Spleen (tissue), 11 donors: ENCODE measurements around the gene DUSP15. TPM values are rescaled to one million over a fixed set of nuclear protein-coding genes. Genes with fewer than 3 reads are reported as not detected.

Source experiments
- DNase-seq: peaks from one replicate; pipeline ENCODE4 v3.0.0-alpha.2; 2020
- H3K27ac ChIP-seq, 8 donors: fragments of 200-600 bp; sonication (generic) in 7 of 8; 1 replicate in 4 of 8; 2 replicates in 4 of 8; pipeline versions ENCODE4 v1.5.0 to v1.8.0; 2016 to 2021; ENCODE audit warnings: inconsistent platforms in 4 of 8, mild to moderate bottlenecking in 4 of 8, moderate library complexity in 1 of 8
- H3K27me3 ChIP-seq, 7 donors: fragments of 200-600 bp; sonication (generic) in 6 of 7; replicated peaks in 1 of 7; 1 replicate in 4 of 7; 2 replicates in 3 of 7; pipeline versions ENCODE4 v1.5.0 to v1.8.0; 2016 to 2021; ENCODE audit warnings: inconsistent platforms in 3 of 7, mild to moderate bottlenecking in 1 of 7
- H3K36me3 ChIP-seq, 6 donors: fragments of 200-600 bp; sonication (generic) in 5 of 6; 1 replicate in 4 of 6; 2 replicates in 2 of 6; pipeline versions ENCODE4 v1.5.0 to v1.8.0; 2016 to 2021; ENCODE audit warnings: inconsistent platforms in 2 of 6
- H3K4me1 ChIP-seq, 6 donors: fragments of 200-600 bp; sonication (generic) in 5 of 6; 1 replicate in 3 of 6; 2 replicates in 3 of 6; pipeline versions ENCODE4 v1.5.0 to v1.8.0; 2016 to 2021; ENCODE audit warnings: inconsistent platforms in 3 of 6
- H3K4me3 ChIP-seq, 8 donors: fragments of 200-600 bp; sonication (generic) in 7 of 8; 1 replicate in 4 of 8; 2 replicates in 4 of 8; pipeline versions ENCODE4 v1.5.0 to v1.8.0; 2016 to 2021; ENCODE audit warnings: inconsistent platforms in 4 of 8, mild to moderate bottlenecking in 4 of 8, moderate library complexity in 2 of 8
- H3K9me3 ChIP-seq, 8 donors: fragments of 200-600 bp; sonication (generic) in 7 of 8; 1 replicate in 4 of 8; 2 replicates in 4 of 8; pipeline versions ENCODE4 v1.5.0 to v1.8.0; 2016 to 2021; ENCODE audit warnings: inconsistent platforms in 4 of 8
- CTCF ChIP-seq, 11 experiments: fragments of 200-600 bp in 7 of 11; fragments of 450-650 bp in 4 of 11; sonication (generic) in 4 of 11; IDR thresholded peaks in 8 of 11; conservative IDR thresholded peaks in 3 of 11; 1 replicate in 7 of 11; 2 replicates in 4 of 11; pipeline versions ENCODE4 v1.4.0 to v1.8.0; 2016 to 2021; ENCODE audit warnings: antibody characterized with exemption in 11 of 11, inconsistent platforms in 4 of 11, mild to moderate bottlenecking in 1 of 11
- POLR2A ChIP-seq, 3 donors: fragments of 450-650 bp; IDR thresholded peaks; one replicate each; pipeline ENCODE4 v1.5.1; 2017; ENCODE audit warnings: antibody characterized with exemption in 3 of 3, mild to moderate bottlenecking in 1 of 3
- POLR2AphosphoS5 ChIP-seq, 3 donors: sonication (generic); formaldehyde crosslinking; IDR thresholded peaks; one replicate each; pipeline ENCODE4 v1.5.1; 2017; ENCODE audit warnings: antibody characterized with exemption in 3 of 3
- WGBS, 5 donors: extraction: QIAGEN DNeasy Blood & Tissue Kit in 3 of 5; methylation state at CpG; one replicate each; pipeline versions ENCODE4 v1.1.5 to v1.1.7; 2013 to 2018; 5-methylcytosine and 5-hydroxymethylcytosine counted together
- intact Hi-C: fragments of 100-400 bp; cut with DNase I; formaldehyde crosslinking; loops from one replicate; pipeline ENCODE4 v1.15.0; 2023; ENCODE audit warnings: low total_unique reads
- polyA plus RNA-seq, 3 donors: library from polyadenylated mRNA; stranded (reverse); fragments of 200-250 nt; gene quantifications; one replicate each; pipeline ENCODE4 v1.2.1, GENCODE V29; 2013
- total RNA-seq, 7 donors: library from RNA; depleted of rRNA in 3 of 7; stranded (reverse); fragments of >200 nt in 3 of 7; fragmentation: NEBNext Ultra II Directional in 4 of 7; extraction: Animal tissue kit (Norgen Biotek cat#: 25700) in 4 of 7; gene quantifications; one replicate each; pipeline versions ENCODE4 v1.1.0 to v1.2.1, GENCODE V29; 2016 to 2021
- donor health status: healthy with polysubstance abuse.
- donor health status: DM: no; HTN: no; CAD: no; lungs with moderate emphysema.
- donor health status: DM: no; HTN: no; CAD: no.
- donor health status: Bipolar disorder and iron deficiency.
- donor health status: healthy.
- donor health status: DM: no; HTN: no; CAD: no.
- donor health status: DM: yes; HTN: yes; CAD: no.

Gene DUSP15
- total and polyA plus RNA-seq, 10 donors, result 0.69 to 7.3 (median 2.3) TPM

GRCh38 chr20:31822421-31823330, 47.7 kb downstream of the DUSP15 start:
- H3K4me3 ChIP-seq, result peak overlapping the region in 1 of 8 donors; percentile 46
- H3K4me1 ChIP-seq, result peaks cover 3 to 25% (median 11%) of the 10 kb centered on the region in 6 donors
- H3K9me3 ChIP-seq, result no peaks in the 10 kb centered on the region
- peak overlapping the region in 1 of 8 donors; percentile 48 for H3K27ac ChIP-seq
- intact Hi-C loops, result no loop called here
- WGBS, 5 donors, result 5 to 10% (median 6%) methylated on average over 23 to 29 of the region's 29 CpGs
- no peaks in the 10 kb centered on the region for H3K36me3 ChIP-seq
- peak; percentile 94 for DNase-seq
- TF ChIP-seq CTCF (IDR thresholded peaks at IDR 0.05 in 8 of 11, conservative IDR thresholded peaks at IDR 0.05 in 3 of 11), result peak; percentile 95 to 100 (median 99)
- TF ChIP-seq POLR2A (IDR thresholded peaks at IDR 0.05), result no peak
- peak in 2 of 3 donors; percentile 53 to 63 for TF ChIP-seq POLR2AphosphoS5 (IDR thresholded peaks at IDR 0.05)
- H3K27me3 ChIP-seq, result peaks cover 0 to 6% (median 0%) of the 10 kb centered on the region in 7 donors

DNA sequence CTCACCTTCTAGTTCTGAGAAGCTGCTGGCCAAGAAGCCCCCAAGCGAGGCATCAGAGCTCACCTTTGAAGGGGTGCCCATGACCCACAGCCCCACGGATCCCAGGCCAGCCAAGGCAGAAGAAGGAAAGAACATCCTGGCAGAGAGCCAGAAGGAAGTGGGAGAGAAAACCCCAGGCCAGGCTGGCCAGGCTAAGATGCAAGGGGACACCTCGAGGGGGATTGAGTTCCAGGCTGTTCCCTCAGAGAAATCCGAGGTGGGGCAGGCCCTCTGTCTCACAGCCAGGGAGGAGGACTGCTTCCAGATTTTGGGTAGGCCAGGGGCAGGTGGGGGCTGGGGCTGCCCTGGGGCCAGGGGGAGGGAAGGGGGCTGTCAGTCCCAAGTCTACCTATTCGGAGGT, 48.9 kb downstream of the DUSP15 start:
- no peak overlapping the region for H3K4me3 ChIP-seq
- H3K9me3 ChIP-seq, result no peaks in the 10 kb centered on the region
- peaks cover 0 to 6% (median 0%) of the 10 kb centered on the region in 7 donors for H3K27me3 ChIP-seq
- no peak overlapping the region for H3K27ac ChIP-seq
- TF ChIP-seq POLR2AphosphoS5 (IDR thresholded peaks at IDR 0.05) (no peak), CTCF (IDR thresholded peaks at IDR 0.05 in 8 of 11, conservative IDR thresholded peaks at IDR 0.05 in 3 of 11) (no peak), POLR2A (IDR thresholded peaks at IDR 0.05) (no peak)
- 47 to 65% (median 60%) methylated on average over 4 to 5 of the region's 5 CpGs for WGBS, 5 donors
- no peaks in the 10 kb centered on the region for H3K36me3 ChIP-seq
- DNase-seq, result no peak
- intact Hi-C loops, result no loop called here
- H3K4me1 ChIP-seq, result peaks cover 3 to 25% (median 11%) of the 10 kb centered on the region in 6 donors

DNA sequence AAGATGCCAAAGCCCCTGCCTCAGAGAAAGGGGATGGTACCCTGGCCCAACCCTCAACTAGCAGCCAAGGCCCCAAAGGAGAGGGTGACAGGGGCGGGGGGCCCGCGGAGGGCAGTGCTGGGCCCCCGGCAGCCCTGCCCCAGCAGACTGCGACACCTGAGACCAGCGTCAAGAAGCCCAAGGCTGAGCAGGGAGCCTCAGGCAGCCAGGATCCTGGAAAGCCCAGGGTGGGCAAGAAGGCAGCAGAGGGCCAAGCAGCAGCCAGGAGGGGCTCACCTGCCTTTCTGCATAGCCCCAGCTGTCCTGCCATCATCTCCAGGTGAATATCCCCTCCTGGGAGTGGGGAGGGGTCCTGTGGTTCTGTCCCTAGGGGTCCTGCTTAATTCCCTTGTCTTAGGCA, 50.1 kb downstream of the DUSP15 start:
- intact Hi-C loops, result no loop called here
- H3K36me3 ChIP-seq, result no peaks in the 10 kb centered on the region
- no peaks in the 10 kb centered on the region for H3K9me3 ChIP-seq
- H3K27ac ChIP-seq, result no peak overlapping the region
- peaks cover 6 to 33% (median 18%) of the 10 kb centered on the region in 6 donors for H3K4me1 ChIP-seq
- no peak for DNase-seq
- peaks cover 0 to 6% (median 0%) of the 10 kb centered on the region in 7 donors for H3K27me3 ChIP-seq
- 79 to 91% (median 88%) methylated on average over 6 of the region's 6 CpGs for WGBS, 5 donors
- TF ChIP-seq POLR2AphosphoS5 (IDR thresholded peaks at IDR 0.05) (no peak), POLR2A (IDR thresholded peaks at IDR 0.05) (no peak), CTCF (IDR thresholded peaks at IDR 0.05 in 8 of 11, conservative IDR thresholded peaks at IDR 0.05 in 3 of 11) (no peak)
- H3K4me3 ChIP-seq, result no peak overlapping the region
